ENCODE results near the gene CHST6. TPM values are rescaled to one million over a fixed set of nuclear protein-coding genes. Genes with fewer than 3 reads are reported as not detected.
A peak's percentile ranks its signal among the peaks of the same experiment; 100 is the strongest.

Gene CHST6
- total RNA-seq, 6 experiments from 2014 or later, result 0.02 TPM; not detected in 5

DNA sequence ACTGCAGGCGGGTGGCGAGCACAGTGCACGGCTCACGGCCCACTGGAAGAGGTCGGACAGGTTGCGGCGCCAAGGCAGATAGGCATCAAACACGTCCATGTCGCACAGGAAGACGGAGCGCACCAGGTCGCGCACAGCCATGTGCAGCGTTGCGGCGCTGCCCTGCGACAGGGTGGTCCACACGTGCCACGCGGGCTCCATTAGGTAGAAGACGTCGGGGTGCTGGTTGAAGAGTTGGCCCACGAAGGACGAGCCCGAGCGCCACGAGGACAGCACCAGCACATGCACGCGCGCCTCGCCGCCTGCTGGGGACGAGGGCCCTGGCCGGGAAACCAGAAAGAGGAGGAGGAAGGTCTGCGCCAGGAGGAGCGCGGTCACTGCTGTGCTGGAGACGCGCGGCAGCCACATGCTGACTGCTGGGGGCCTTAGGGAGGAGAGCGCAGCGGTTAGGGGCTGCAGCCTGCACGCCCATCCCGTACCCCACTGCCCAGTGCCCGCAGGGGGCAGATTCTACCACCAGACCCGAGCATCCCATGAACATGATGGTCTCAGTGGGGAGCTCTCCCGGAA is 15.7 kb downstream of the CHST6 start:
- intact Hi-C loops (cut with DNase I), result loop anchor here in 1 of 2 donors (10.0 kb wide), 1 partner anchor 285 kb away; no protein-coding TSS in a partner anchor
- TF ChIP-seq POLR2A (IDR thresholded peaks at IDR 0.05), result no peak
- TF ChIP-seq, protein P1, sequence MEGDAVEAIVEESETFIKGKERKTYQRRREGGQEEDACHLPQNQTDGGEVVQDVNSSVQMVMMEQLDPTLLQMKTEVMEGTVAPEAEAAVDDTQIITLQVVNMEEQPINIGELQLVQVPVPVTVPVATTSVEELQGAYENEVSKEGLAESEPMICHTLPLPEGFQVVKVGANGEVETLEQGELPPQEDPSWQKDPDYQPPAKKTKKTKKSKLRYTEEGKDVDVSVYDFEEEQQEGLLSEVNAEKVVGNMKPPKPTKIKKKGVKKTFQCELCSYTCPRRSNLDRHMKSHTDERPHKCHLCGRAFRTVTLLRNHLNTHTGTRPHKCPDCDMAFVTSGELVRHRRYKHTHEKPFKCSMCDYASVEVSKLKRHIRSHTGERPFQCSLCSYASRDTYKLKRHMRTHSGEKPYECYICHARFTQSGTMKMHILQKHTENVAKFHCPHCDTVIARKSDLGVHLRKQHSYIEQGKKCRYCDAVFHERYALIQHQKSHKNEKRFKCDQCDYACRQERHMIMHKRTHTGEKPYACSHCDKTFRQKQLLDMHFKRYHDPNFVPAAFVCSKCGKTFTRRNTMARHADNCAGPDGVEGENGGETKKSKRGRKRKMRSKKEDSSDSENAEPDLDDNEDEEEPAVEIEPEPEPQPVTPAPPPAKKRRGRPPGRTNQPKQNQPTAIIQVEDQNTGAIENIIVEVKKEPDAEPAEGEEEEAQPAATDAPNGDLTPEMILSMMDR (IDR thresholded peaks at IDR 0.05), result no peak
- H3K36me3 ChIP-seq, result no peaks in the 10 kb centered on the region
- H3K27me3 ChIP-seq, result no peaks in the 10 kb centered on the region
- ATAC-seq (no peak), DNase-seq (no peak)
- no peak overlapping the region for H3K4me3 ChIP-seq
- H3K4me1 ChIP-seq, result no peaks in the 10 kb centered on the region
- no peak overlapping the region for H3K27ac ChIP-seq
- H3K9me3 ChIP-seq, result no peaks in the 10 kb centered on the region
- WGBS (ENCODE audit: insufficient coverage, low coverage, low lambda C conversion rate, missing lambda C conversion rate), result 95% methylated on average over 7 of the region's 47 CpGs

DNA sequence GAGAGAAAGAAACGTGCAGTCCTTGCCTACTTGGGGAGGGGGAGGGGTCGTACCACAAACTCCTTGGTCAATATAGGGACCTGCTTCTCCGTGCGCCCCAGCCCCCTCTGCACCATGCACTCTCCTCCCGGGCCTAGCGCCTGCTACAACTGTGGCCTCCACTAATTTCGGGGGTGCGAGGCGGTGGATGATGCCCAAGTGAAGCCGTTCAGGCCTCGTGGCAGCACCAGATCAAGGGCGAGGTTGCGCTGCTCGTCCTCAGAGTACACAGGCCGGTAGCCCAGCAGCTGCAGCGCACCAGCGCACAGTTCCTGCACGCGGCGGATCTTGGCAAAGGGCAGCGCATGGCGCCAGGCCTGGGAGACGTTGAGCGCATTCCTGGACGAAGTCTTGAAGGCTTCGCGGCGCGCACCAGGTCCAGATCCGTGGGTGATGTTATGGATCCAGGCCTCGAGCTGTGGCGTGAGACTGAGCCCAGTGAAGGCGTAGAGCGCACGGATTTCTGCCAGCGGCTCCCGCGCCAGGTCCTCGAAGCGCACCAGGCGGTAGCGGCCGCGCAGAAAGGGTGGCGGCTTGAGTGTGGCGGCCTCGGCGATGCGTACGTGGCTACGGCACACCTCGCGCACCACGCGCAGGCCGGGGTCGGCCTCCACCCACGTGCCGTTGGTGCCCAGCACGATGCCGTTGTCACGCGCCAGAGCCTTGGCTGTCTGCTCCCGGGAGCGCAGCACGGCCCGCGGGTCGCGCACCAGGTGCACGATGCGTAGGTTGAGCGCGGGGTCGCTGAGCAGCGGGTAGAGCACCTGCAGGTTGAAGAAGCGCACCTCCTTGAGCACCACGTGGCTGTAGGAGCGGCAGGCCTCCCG is 16.5 kb downstream of the CHST6 start:
- DNase-seq, result no peak
- H3K27ac ChIP-seq, result no peak overlapping the region
- peak in 1 of 4 donors; percentile 10 for ATAC-seq
- intact Hi-C loops (cut with DNase I), result loop anchor here in 1 of 2 donors (10.0 kb wide), 1 partner anchor 286 kb away; no protein-coding TSS in a partner anchor
- no peak overlapping the region for H3K4me3 ChIP-seq
- 91% methylated on average over 17 of the region's 80 CpGs for WGBS (ENCODE audit: insufficient coverage, low coverage, low lambda C conversion rate, missing lambda C conversion rate)
- TF ChIP-seq, protein P1 (IDR thresholded peaks at IDR 0.05), result no peak
- TF ChIP-seq POLR2A (IDR thresholded peaks at IDR 0.05), result no peak
- no peaks in the 10 kb centered on the region for H3K9me3 ChIP-seq
- H3K4me1 ChIP-seq, result no peaks in the 10 kb centered on the region
- H3K36me3 ChIP-seq, result no peaks in the 10 kb centered on the region
- H3K27me3 ChIP-seq, result no peaks in the 10 kb centered on the region

DNA sequence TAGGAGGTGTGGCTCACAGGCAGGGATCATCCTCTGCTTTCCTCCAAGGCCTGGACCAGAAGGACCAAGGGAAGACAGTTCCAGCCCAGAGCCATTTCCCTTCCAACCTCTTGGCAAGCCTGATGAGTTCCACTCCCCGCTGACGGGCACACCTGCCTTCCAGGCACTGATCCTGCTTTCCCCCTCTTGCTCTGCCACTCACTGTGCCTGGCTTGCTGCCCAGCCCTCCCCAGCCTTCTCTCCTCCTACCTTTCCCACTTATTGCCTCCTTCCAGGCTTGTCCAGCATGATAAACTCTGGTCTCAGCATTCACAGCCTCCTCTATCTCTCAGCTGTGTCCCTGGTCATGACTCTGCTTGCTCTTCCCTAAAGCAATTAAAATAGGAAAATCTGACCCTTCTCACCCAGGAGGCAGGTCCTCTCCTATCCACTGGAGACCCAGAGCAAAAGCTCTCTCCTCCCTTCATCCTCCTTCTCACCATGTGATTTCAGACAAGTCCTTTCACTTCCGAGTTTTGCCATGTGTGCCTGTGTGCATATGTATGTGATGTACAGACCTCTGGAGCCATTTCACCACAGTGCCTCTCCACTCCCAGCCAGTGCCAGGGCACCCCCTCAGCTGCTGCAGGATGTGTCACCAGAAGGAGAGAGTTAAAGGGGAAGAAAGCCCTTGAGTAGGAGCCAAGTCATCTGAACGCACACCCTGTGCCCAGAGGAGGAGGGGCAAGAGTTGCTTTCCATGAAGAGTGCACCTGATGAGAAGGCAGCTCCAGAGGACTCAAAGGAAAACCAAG is 17.4 kb downstream of the CHST6 start:
- ATAC-seq, result peak in 1 of 4 donors; percentile 45
- no peaks in the 10 kb centered on the region for H3K9me3 ChIP-seq
- H3K27ac ChIP-seq, result no peak overlapping the region
- no peak for DNase-seq
- 61% methylated on average over 4 of the region's 4 CpGs for WGBS (ENCODE audit: insufficient coverage, low coverage, low lambda C conversion rate, missing lambda C conversion rate)
- H3K4me3 ChIP-seq, result no peak overlapping the region
- no peaks in the 10 kb centered on the region for H3K36me3 ChIP-seq
- no peaks in the 10 kb centered on the region for H3K27me3 ChIP-seq
- H3K4me1 ChIP-seq, result no peaks in the 10 kb centered on the region
- no peak for TF ChIP-seq POLR2A (IDR thresholded peaks at IDR 0.05)
- TF ChIP-seq, protein P1 (IDR thresholded peaks at IDR 0.05), result no peak
- intact Hi-C loops (cut with DNase I), result loop anchor here in 1 of 2 donors (10.0 kb wide), 1 partner anchor 287 kb away; no protein-coding TSS in a partner anchor

DNA sequence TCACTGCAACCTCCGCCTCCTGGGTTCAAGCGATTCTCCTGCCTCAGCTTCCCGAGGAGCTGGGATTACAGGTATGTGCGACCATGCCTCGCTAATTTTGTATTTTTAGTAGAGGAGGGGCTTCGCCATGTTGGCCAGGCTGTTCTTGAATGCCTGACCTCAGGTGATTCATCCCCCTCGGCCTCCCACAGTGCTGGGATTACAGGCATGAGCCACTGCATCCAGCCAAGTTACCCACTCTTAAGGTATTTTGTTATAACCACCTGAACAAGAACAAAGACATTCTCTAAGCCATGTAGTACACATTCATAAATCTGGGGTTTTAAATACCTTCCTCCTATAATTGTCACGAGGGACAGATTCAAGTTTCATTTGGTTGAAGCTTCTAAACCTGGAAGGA is 18.4 kb downstream of the CHST6 start:
- Histone ChIP-seq H3K27me3 (no peaks in the 10 kb centered on the region), H3K27ac (no peak overlapping the region), H3K36me3 (no peaks in the 10 kb centered on the region), H3K4me3 (no peak overlapping the region), H3K4me1 (no peaks in the 10 kb centered on the region), H3K9me3 (no peaks in the 10 kb centered on the region)
- intact Hi-C loops (cut with DNase I), result loop anchor here in 1 of 2 donors (10.0 kb wide), 1 partner anchor 288 kb away; no protein-coding TSS in a partner anchor
- ATAC-seq (no peak), DNase-seq (no peak)
- WGBS (ENCODE audit: insufficient coverage, low coverage, low lambda C conversion rate, missing lambda C conversion rate), result 84% methylated on average over 5 of the region's 8 CpGs
- TF ChIP-seq, protein P1 (IDR thresholded peaks at IDR 0.05), result no peak
- no peak for TF ChIP-seq POLR2A (IDR thresholded peaks at IDR 0.05)

Data from right lobe of liver (tissue), 6 donors.